NCI-H345 (cell line): ENCODE data around the gene INPP5A.
"Not testable (repeated sequence)": the region's sequence is repeated elsewhere in the genome, so short reads cannot be mapped to it uniquely, and the experiment has no call there.

Source experiments
- DNase-seq: peaks from one replicate; lab custom pipeline; 2025; lab: John Stamatoyannopoulos, UW

Gene INPP5A, protein sequence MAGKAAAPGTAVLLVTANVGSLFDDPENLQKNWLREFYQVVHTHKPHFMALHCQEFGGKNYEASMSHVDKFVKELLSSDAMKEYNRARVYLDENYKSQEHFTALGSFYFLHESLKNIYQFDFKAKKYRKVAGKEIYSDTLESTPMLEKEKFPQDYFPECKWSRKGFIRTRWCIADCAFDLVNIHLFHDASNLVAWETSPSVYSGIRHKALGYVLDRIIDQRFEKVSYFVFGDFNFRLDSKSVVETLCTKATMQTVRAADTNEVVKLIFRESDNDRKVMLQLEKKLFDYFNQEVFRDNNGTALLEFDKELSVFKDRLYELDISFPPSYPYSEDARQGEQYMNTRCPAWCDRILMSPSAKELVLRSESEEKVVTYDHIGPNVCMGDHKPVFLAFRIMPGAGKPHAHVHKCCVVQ

GRCh38 chr10:132537684-132538001 lies at the start of gene INPP5A:
TSS of gene INPP5A (plus strand) at chr10:132537787. CDS start at chr10:132538097, 310 bp downstream.
- no peak for DNase-seq

GRCh38 chr10:132488231-132488821 lies 49.3 kb upstream of the INPP5A start:
- DNase-seq, result no peak

DNA sequence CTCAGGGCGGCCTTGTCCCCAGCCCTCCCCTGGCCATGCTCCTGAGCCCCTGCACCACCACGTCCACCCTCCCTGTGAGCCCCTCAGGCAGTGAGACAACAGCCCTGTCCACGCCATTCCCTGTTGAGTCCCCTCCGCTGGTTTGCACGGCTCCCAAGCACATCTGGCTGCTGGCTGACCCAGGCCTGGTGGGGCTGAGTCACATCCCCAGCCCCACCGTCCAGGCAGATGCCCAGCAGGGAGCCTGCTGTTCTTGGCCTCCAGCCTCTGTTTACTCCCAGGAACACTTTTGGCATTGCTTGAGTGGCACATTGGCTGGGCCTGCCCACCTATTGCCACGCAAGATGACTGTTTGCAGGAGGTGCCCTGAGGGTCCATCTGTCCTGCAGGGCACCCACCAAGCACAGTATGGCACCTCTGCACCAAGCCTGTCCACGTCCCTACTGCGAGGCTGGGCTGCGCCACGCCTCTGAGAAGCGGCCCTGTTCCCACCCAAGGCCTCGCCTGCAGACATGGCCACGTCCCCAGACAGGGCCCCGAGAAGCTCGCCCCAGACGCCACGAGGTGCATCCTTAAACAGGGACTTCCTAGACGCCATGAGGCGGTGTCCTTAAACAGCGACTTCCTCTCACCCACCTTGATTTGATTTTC lies 48.4 kb upstream of the INPP5A start:
- no peak for DNase-seq

GRCh38 chr10:132489704-132490534 lies 47.7 kb upstream of the INPP5A start:
- no peak for DNase-seq

DNA sequence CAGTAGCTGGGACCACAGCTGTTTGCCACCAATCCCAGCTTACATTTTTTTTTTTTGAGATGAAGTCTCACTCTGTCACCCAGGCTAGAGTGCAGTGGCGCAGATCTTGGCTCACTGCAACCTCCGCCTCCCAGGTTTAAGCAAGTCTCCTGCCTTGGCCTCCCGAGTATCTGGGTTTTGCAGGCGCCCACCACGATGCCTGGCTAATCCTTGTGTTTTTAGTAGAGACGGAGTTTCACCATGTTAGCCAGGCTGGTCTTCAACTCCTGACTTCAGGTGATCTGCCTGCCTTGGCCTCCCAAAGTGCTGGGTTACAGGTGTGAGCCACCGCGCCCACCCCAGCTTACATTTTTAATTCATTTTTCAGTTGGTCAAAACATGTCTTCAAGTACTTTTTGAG lies 46.1 kb upstream of the INPP5A start:
- DNase-seq, result not testable (repeated sequence)

DNA sequence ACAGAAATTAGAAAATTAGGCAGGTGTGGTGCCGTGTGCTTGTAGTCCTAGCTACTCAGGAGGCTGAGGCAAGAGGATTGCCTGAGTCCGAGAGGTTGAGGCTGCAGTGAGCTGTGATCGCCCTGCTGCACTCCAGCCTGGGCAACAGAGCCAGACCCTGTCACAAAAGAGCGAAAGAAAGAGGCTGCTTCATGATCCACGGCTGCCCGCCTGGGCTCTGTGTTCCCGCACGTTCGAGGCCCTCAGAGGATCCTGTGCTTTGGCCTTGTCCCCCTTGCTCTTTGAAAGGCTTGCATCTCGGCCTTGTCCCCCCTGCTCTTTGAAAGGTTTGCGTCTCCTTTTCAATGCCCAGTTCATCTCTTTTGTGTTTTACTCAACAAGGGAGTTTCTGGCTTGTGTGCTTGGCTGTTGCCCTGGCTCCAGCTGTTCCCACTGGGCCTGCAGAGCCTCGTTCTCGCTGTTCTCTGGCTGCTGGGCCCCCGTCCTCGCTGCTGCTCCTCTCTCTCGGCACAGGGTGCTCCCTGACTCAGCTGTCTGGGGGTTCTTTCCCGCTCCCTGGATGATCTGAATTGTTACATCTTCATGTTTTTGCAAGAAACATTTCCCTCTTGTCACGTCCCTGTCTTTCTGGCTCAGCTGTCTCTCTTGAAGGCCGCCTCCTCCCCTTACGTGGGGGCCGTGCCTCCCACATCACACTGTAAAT lies 45.1 kb upstream of the INPP5A start:
- no peak for DNase-seq

GRCh38 chr10:132493246-132493755 lies 44.3 kb upstream of the INPP5A start:
- no peak for DNase-seq

GRCh38 chr10:132493756-132494290 lies 43.8 kb upstream of the INPP5A start:
- no peak for DNase-seq

- DNase-seq, result no peak
Observed at GRCh38 chr10:132494866-132495630, 42.5 kb upstream of the INPP5A start.

- DNase-seq, result no peak
Observed at GRCh38 chr10:132496360-132497062, 41.1 kb upstream of the INPP5A start.

DNA sequence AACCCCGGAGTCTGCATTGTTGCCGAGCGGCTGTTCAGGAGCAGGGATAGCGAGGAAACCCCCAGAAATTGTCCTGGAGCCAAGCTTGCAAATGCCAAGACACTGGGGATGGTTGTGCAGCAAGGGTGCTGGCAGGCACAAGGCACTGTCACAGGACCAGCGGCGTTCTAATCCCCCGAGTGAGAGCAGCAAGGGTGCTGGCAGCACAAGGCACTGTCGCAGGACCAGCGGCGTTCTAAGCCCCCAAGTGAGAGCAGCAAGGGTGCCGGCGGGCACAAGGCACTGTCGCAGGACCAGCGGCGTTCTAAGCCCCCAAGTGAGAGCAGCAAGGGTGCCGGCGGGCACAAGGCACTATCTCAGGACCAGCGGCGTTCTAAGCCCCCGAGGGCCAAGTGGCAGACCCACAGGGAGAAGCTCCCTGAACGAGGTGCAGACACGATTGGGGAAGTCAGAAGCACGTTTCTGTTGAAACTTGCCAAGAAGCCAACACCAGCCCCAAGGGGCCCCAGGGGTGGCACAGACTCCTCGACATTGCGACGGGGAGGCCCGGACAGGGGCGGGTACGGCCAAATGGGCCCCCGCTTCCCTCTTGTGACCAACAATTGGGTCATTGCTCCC lies 40.4 kb upstream of the INPP5A start:
- DNase-seq, result no peak

DNA sequence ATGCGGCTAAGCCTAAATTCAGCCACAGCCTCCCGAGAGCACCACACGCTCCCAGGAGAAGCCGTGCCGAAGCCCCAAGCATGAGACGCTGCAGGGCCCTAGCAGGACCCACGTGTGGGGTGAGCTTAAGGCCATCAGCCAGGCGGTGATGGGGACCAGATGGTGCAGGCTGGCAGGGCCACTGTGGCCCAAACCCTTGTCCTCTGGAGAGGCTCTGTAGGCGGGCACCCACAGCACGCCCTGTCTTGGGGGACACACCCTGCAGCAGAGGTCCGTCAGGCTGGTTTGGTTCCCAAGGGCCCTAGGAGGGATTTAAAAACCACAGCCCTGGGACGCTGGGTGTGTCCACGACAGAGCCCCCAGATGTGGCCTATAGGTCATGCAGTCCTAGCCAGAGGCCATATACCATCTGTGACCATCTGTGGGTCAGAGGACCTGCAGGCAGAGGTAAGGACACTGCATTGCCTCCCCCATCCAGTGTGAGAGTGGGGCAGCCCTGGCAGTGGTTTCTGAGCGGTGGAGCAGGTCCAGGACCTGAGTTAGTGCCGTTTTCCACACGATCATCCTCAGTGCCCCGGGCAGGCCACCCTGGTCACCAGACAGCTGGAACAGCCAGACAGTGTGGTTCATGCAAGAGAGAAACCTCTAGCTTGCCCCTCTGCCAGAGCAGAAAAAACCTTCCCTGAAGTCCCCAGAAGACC lies 39.6 kb upstream of the INPP5A start:
- DNase-seq, result no peak

DNA sequence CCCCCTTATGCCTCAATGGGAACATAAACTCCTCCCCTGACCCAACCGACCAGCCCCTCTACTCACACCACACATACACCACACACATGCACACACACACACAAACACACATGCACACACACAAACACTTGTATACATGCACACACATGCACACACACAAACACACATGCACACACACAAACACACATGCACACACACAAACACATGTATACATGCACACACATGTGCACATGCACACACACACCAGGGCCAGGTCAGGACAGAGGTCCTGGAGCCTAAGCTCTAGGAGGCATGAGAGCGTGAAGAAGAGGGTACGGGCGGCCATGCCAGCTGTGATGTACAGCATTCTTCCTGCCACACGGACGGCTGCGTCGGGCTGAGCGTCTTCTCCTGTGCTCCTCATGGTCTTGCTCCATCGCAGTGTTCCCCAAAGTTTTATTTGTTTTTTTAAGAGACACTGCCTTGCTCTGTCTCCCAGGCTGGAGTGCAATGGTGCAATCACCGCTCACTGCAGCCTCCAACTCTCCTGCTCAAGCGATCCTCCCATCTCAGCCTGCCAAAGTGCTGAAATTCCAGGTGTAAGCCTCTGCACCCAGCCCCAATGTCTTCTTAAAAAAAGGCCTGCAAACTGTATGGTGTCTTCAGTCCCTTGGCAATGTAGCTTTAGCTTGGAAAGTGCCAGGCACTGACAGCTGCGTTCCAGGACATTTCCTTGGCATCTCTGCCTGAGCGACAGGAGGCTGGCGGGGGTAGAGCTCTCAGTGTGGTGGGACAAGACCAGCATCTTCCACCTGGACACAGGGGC lies 38.8 kb upstream of the INPP5A start:
- DNase-seq, result no peak

GRCh38 chr10:132499367-132499685 lies 38.3 kb upstream of the INPP5A start:
- DNase-seq, result no peak

- no peak for DNase-seq
Observed at GRCh38 chr10:132500781-132501415, 36.7 kb upstream of the INPP5A start.

DNA sequence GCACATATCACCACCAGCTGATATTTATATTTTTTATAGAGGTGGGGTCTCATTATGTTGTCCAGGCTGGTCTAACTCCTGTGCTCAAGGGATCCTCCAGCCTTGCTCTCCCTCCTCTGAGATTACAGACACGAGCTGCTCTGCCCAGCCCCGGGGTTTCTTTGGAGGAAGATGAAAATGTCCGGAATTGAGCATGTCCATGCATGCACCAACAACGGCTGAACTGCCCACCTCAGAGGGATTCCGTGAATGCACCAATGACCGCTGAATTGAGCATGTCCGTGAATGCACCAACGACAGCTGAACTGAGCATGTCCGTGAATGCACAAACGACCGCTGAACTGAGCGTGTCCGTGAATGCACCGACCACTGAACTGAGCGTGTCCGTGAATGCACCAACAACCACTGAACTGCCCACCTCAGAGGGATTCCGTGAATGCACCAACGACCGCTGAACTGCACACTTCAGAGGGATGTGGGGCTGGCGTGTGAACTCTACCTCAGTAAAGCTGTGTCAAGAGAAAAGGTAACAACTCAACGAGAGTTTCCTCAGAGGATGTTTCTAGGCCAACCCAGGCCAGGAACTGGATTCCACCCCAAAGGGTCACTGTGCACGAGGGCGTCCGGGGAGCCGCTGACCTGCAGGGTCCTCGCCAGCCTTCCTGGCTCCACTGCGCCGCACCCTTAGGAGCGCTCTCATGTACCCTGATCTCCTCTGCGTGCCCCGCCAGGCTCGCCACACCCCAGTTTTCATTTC lies 34.9 kb upstream of the INPP5A start:
- DNase-seq, result no peak
